ENCODE data around the gene MAPK11.

- TF ChIP-seq CTCF (IDR thresholded peaks at IDR 0.05), result no peak
- no peak for TF ChIP-seq EZH2phosphoT487 (IDR thresholded peaks at IDR 0.05)
Measured at GRCh38 chr22:50275181-50276055, 5.2 kb upstream of the MAPK11 start.
